ENCODE measurements around the gene OARD1.
"Not testable (repeated sequence)": the region's sequence is repeated elsewhere in the genome, so short reads cannot be mapped to it uniquely, and the experiment has no call there.

OARD1 gene, protein sequence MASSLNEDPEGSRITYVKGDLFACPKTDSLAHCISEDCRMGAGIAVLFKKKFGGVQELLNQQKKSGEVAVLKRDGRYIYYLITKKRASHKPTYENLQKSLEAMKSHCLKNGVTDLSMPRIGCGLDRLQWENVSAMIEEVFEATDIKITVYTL

DNA sequence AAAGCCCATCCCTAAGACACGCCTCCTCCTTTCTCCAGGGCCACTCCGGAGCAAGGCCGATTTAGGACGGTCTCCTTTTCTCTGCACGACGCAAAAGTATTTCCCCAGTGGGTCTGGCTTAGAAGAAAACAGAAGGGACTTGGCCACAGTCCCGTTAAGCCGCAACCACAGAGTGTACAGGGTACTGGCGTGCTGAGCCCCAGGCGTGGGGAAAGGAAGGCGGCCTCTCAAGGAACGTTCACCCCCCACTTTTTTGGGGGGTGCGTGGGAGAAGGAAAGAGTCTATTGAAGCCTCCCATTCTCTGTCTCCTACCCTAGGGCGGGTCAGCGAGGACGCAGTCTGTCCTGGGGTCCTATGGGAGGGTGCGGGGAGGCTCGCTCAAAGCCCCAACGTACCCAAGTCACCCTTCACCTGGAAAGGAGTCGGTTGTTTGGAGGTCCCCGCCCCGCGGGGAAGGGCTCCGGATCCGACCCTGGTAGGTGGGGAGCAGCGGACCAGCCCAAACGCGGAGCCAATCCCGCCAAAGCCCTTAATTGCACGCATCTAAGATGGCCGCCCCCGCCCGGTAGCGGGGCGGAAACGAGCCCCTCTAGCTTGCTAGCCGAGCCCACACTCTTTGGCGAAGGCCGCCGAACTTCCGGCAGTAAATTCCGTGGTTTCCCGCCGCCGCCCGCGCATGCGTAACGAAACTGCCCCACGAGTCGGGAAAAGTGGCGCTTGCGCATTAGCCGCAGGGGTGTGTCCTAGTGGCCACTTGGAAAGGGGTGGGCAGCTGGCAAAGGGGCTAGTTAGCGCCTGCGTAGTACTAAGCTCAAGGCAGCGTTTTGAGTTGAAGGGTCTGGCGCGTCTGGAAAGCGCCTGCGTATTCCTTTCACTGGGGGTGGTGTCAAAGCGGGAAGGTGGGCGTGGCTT, at the start of gene OARD1:
Gene OARD1 (minus strand): TSS at position 434 of the 913 bp plus-strand sequence. CDS start 722 bp downstream, outside the sequence.
- DNase-seq: peak; percentile 38 to 100 (median 100)

DNA sequence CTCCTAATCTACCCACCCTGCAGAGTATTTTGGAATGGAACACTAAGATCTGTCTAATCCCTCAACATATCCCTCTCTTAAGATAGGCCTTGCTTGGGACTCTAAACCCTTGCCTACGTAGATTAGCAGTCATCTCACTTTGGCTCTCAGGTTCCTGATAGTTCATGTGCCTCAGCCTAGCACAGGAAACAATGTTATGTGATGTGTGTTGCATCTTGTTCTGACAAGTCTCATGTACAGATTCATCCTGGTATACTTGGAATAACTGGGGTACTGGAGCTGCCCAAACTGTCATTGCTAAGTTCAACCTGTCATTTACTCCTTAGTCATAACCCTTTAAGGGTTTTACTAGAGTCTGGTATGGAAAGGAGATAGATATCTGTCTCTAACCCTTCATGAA, 47.9 kb upstream of the OARD1 start:
- no peak for DNase-seq

- no peak for DNase-seq
Measured at GRCh38 chr6:41119508-41119907, 47.4 kb upstream of the OARD1 start.

DNA sequence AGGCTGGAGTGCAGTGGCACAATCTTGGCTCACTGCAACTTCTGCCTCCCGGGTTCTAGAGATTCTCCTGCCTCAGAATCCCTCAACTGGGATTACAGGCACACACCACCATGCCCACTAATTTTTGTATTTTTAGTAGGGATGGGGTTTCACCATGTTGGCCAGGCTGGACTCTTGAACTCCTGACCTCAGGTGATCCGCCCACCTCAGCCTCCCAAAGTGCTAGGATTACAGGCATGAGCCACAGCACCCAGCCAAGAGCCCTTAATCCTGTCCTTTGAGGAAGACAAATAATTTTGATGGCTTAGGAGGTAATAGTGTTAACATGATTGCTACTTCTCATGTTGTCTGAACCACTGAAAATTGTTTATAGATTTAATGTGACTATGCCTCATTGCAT, 42.9 kb upstream of the OARD1 start:
- DNase-seq: not testable (repeated sequence)

DNA sequence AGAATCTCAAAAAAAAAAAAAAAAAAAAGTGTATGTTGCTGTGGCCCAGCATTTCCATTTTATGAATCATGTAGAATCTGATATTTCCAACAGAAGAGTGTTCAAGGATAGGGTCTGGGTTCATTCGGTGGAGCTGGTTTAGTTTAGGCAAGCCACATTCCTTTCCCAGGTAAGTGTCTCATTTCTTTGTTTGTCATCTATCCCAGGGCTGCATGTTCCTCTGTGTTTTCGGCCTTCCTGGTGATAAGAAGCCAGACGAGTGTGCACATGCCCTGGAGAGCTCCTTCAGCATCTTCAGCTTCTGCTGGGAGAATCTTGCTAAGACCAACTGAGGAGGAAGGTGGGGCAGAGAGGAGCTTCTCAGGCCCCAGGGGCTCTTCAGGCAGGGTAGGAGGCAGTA, 38.9 kb upstream of the OARD1 start:
- DNase-seq: no peak

DNA sequence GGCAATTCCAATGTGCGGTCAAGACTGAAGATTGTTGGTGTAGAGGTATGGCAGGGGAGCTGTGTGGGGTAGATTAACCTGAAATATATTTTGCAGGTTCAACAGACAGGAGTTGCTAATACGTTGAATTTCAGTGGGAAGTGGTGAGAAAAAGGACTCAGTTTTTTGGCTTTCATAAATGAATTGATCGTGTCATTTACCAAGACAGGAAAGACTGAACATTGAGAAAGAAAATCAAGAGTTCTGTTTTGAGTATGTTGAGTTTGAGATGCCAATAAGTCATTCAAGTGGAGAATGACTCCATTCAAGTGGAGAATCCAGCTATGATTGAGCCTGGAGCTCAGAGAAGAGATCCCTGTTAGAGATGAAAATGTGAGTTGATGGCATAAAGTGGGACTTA, 31.7 kb upstream of the OARD1 start:
- DNase-seq: no peak

GRCh38 chr6:41100871-41101287, 28.7 kb upstream of the OARD1 start:
- DNase-seq: peak in 1 of 56 donors; percentile 2

DNA sequence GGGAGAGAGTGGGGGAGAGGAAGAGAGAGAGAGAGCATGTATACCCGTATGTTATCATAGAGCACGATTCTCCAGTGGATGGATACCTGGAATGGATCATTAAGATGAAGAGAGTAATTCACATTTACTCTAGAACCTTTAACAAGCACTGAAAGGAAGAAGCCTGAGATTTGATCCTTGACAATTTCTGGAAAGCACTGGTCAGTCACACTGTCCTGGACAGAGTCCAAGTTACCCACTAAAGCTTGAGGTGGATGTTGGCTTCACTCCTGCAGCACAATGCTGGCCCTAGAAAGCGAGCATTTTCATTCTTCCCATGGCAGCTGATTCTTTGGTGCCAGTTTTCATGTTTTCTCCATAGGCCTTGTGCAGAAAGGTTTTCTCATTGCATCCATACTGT, 26.2 kb upstream of the OARD1 start:
- DNase-seq: no peak

DNA sequence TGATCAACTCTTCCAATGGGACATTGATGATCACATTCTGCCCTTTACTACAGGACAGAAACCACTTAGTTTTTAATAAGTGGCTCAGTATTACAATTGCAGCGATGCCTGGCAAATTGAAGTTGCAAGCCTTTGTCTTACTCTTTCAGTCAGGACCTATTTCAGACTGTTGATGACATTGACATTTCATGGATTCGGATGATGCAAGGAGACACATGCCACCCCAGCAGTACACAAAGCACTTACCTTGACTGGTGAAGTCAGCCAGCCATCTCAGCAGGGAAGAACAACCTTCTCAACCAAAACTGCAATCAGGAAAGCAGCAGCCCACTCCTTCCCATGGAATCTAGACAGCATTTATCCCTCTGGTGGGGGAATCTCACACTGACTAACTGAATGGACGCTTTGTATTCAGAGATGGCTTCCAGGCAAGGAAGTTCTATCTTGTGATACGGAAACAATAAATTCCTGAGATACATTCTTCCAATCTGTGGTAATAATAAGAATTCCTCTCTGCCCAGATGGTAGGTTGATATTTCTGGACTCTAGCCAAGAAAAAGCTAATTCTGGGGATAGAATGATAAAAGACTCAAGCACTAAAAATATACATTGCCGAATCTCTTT, 25.4 kb upstream of the OARD1 start:
- no peak for DNase-seq

GRCh38 chr6:41093729-41094128, 21.6 kb upstream of the OARD1 start:
- no peak for DNase-seq

GRCh38 chr6:41092421-41093140, 20.4 kb upstream of the OARD1 start:
- no peak for DNase-seq

GRCh38 chr6:41090841-41091761, 18.9 kb upstream of the OARD1 start:
- DNase-seq: no peak

DNA sequence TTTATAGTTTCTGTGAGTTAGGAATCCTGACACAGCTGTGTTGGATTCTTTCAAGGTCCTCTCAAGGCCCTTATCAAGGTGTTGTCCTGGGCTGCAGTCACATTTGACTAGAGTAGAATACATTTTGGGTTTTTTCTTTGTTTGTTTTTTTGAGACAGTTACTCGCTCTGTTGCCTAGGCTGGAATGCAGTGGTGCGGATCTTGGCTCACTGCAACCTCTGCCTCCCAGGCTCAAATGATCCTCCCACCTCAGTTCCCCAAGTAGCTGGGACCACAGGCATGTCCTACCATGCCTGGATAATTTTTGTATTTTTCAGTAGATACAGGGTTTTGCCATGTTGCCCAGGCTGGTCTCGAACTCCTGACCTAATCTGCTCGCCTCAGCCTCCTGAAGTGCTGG, 16.3 kb upstream of the OARD1 start:
- no peak for DNase-seq

GRCh38 chr6:41085182-41085581, 13.0 kb upstream of the OARD1 start:
- DNase-seq: no peak

DNA sequence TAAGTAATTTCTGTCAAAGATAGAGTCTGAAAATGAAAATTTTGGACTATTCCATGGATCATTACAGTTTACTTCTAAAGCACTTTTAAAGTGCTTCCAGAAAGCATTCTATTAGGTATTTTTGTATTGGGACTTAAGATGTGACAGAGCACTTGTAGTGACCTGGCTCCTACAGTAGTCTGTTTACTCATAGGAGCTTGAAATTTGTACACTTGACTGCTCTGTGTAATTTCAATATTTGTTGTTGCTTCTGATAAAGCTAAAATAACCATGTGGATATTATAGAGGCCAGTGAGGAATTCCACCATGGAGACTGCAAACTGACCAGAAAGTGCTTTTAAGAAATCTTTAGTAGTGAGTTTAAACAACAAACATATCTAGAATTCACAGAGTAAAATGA, 10.9 kb upstream of the OARD1 start:
- DNase-seq: no peak

- no peak for DNase-seq
Measured at GRCh38 chr6:41080621-41081020, 8.5 kb upstream of the OARD1 start.

GRCh38 chr6:41079080-41079479, 6.9 kb upstream of the OARD1 start:
- DNase-seq: no peak

GRCh38 chr6:41078101-41078500, 5.9 kb upstream of the OARD1 start:
- no peak for DNase-seq

DNA sequence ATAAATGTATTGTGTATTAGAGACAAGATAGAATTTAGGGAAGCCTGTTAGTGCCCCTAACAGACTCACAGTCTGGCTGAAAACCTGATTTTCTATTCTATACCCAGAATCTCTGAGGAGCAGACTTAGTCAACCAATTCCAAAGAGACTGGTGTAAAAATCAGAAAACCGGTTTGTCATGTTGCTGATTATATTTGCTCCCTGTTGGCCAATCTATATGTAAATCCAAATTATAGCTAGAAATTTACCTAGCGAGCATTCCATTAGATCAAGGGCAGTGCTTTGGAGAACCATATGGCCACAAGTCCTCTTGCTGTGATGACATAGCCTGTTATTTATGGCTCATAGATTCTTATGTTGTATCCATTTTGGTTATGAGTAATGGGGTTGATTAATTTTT, 5.4 kb upstream of the OARD1 start:
- no peak for DNase-seq

All from amygdala (tissue), 56 donors.